GM18951 (cell line): ENCODE measurements around the gene C7orf33.
"Not testable (repeated sequence)": the region's sequence is repeated elsewhere in the genome, so short reads cannot be mapped to it uniquely, and the experiment has no call there.

ENCODE experiments used
- POLR2A ChIP-seq: IDR thresholded peaks from 4 replicates; pipeline ENCODE4 v1.6.1; 2011; ENCODE audit warnings: mild to moderate bottlenecking; ENCODE audit not compliant: insufficient read length, insufficient read depth; ENCODE audit errors: extremely low read depth
- in situ Hi-C: fragments of 300-500 bp; cut with MboI; formaldehyde crosslinking; loops from one replicate; pipeline ENCODE4 v1.12.0; 2022; ENCODE audit warnings: low sequenced_read_pairs, mixed read lengths, inconsistent platforms; ENCODE audit not compliant: unreplicated experiment

C7orf33 gene

GRCh38 chr7:148570510-148570909, 20.1 kb upstream of the C7orf33 start:
- no peak for TF ChIP-seq POLR2A
- in situ Hi-C loops = loop anchor here (10.0 kb wide), 1 partner anchor 394 kb away; no protein-coding TSS in a partner anchor

GRCh38 chr7:148570973-148571372, 19.6 kb upstream of the C7orf33 start:
- in situ Hi-C loops = loop anchor here (10.0 kb wide), 1 partner anchor 394 kb away; no protein-coding TSS in a partner anchor

- TF ChIP-seq POLR2A = no peak
- in situ Hi-C loops = loop anchor here (10.0 kb wide), 1 partner anchor 393 kb away; no protein-coding TSS in a partner anchor
These were observed 19.2 kb upstream of the C7orf33 start for GRCh38 chr7:148571381-148571780.

- no peak for TF ChIP-seq POLR2A
- in situ Hi-C loops = loop anchor here (10.0 kb wide), 1 partner anchor 393 kb away; no protein-coding TSS in a partner anchor
These were observed 18.5 kb upstream of the C7orf33 start for GRCh38 chr7:148572067-148572522.

- in situ Hi-C loops = loop anchor here (10.0 kb wide), 1 partner anchor 391 kb away; no protein-coding TSS in a partner anchor
These were observed 17.0 kb upstream of the C7orf33 start for GRCh38 chr7:148573581-148573980.

GRCh38 chr7:148575640-148576411, 14.7 kb upstream of the C7orf33 start:
- in situ Hi-C loops = loop anchor here (10.0 kb wide), 1 partner anchor 389 kb away; no protein-coding TSS in a partner anchor
- TF ChIP-seq POLR2A = no peak

- in situ Hi-C loops = loop anchor here (10.0 kb wide), 1 partner anchor 385 kb away; no protein-coding TSS in a partner anchor
- no peak for TF ChIP-seq POLR2A
These were observed 11.2 kb upstream of the C7orf33 start for GRCh38 chr7:148579366-148579765.

- in situ Hi-C loops = no loop called here
- TF ChIP-seq POLR2A = no peak
These were observed 10.1 kb upstream of the C7orf33 start for GRCh38 chr7:148580446-148580845.

- in situ Hi-C loops = no loop called here
- no peak for TF ChIP-seq POLR2A
These were observed 8.9 kb upstream of the C7orf33 start for GRCh38 chr7:148581624-148582023.

GRCh38 chr7:148584154-148584827, 6.3 kb upstream of the C7orf33 start:
- no peak for TF ChIP-seq POLR2A
- in situ Hi-C loops = no loop called here

- in situ Hi-C loops = no loop called here
- no peak for TF ChIP-seq POLR2A
These were observed 5.2 kb upstream of the C7orf33 start for GRCh38 chr7:148585399-148585798.

- TF ChIP-seq POLR2A = no peak
- in situ Hi-C loops = no loop called here
These were observed 3.5 kb upstream of the C7orf33 start for GRCh38 chr7:148587076-148587475.

- TF ChIP-seq POLR2A = no peak
- in situ Hi-C loops = no loop called here
These were observed 2.4 kb upstream of the C7orf33 start for GRCh38 chr7:148588168-148588567.

- TF ChIP-seq POLR2A = no peak
These were observed 1.9 kb upstream of the C7orf33 start for GRCh38 chr7:148588670-148589131.

GRCh38 chr7:148589640-148590039, 926 bp upstream of the C7orf33 start:
- TF ChIP-seq POLR2A = no peak
- in situ Hi-C loops = no loop called here

More at GRCh38 chr7:148588670-148589131, 1.9 kb upstream of the C7orf33 start:
- in situ Hi-C loops = no loop called here

GRCh38 chr7:148596354-148596753, 5.8 kb downstream of the C7orf33 start:
- in situ Hi-C loops = not testable (repeated sequence)
